Dermis blood vessel endothelial cell (primary cell): ENCODE measurements around the gene PKD2L1. TPM values are rescaled to one million over a fixed set of nuclear protein-coding genes. Genes with fewer than 3 reads are reported as not detected.
"Not testable (repeated sequence)": the region's sequence is repeated elsewhere in the genome, so short reads cannot be mapped to it uniquely, and the experiment has no call there.

Experiments
- DNase-seq: peaks from one replicate; pipeline ENCODE4 v3.0.0; 2010
- total RNA-seq: library from RNA; depleted of rRNA; stranded (reverse); fragments of >200 nt; gene quantifications from 2 replicates; pipeline ENCODE4 v1.2.3, GENCODE V29; 2014

PKD2L1 gene
- total RNA-seq, 1 donor from 2014 or later = not detected

DNA sequence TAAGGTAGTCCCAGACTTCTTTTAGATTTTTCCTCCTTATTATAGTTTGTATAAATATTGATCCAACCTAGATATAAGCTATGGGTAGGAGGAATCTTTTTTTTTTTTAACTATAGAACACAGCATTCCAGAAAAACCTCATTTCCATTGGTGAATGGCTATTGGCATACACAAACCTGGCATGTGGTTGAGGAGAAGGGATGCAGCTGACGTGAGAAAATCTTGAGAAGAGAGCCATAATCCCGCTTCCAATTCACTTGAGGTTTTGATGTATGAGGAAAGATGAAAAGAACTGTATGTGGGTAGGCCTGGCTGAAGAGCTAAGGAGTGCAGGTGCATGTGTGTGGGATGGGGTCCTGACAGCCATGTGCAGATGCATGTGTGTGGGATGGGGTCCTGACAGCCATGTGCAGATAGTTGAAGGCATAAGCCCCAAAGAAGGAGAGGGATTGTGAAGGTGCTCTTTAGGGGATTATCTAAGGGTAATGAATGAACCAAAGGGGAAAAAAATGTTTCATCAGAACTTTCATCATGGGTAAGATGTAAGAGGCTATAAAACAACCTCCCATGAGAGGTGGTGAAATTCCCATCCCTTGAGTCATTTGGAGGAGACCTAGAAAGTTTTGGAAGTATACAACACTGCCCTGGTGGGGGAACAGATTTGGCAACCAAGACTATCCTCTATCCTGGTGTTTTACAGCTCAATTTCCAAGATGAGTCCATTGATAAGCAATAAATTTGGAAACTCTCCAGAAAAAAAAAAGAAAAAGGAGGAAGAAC is 3.8 kb upstream of the PKD2L1 start:
- no peak for DNase-seq

DNA sequence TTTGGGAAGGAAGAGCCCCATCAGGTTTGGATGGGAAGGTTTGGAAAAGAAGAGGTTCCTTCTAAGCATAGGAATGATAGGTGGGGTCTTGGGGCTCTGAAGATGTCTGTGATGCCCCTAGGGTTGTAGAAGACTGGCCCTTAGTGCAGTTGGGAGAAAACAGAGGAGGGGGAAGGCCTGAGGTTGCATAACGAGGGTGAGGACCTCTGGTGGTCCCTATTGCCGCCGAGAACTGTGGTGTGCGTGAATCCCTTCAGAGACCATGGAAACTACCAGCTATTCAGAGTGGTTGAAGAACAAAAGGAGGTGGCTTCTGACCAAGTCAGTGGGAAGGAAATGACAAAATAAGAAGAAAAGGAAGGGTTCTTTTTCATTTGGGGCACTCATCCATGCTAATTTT is 3.1 kb upstream of the PKD2L1 start:
- DNase-seq = no peak

DNA sequence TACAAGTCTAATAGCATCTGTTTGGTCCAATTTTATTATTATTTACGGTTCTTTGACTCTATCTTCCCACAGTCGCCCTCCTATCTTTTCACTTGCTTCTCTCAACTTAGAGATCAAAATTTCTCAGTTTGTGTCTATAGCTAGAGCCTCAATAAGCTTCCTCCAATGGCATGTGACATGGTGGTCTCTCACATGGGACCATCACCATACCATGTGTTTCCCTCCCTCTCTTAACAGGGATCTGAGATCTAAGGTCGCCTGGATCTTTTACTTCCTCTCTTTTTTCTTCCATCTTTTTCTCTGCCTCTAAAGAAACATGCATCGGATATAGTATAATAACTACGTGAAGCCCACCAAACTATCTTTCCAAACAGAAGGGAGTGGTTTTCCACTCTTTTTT is 1.8 kb downstream of the PKD2L1 start:
- DNase-seq = no peak

DNA sequence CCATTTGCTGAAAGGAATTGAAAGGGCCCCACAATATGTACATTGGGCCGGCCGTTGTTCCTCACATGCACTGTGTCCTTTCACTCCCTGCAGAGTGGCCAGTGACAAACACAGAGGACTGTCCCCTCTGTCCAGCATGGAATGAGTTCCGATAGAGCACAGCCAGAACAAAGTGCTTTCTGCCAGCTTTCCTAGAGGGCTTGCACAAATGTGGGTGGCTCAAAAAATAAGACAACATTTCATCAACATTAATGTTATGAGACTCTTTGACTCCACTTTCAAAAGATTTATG is 2.4 kb downstream of the PKD2L1 start:
- no peak for DNase-seq

DNA sequence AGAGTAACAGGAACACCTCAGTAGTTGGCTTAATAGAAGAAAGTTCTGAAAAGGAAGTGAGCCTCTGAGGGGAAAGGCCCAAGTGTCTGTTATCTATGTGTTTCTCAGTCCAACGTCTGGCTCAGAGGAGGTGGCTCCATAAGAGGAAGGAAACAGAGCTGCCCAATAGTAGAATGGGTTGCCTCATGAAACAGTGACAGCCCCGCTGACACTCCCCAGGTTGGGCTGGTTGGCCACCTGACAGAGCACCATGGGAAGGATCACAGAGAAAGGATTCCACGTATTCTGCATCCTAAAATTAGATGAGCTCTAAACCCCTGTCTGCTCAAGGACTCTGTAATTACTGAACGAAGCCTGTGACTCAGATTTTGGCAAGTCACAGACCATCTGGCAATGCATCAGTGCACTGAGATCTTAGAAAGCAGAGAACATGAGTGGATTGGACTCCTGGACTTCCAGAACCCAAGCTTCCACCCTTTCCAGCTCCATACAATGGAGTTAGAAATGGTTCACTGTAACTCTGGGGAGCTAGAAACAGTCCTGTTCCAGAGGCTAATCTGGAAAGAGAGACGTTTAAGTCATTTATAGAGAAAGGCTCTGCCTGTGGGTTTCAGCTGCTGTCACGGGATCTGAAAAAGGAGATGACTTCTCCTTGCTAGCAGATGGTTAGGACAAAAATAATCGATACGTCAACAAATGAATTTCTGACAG is 2.9 kb downstream of the PKD2L1 start:
- no peak for DNase-seq

DNA sequence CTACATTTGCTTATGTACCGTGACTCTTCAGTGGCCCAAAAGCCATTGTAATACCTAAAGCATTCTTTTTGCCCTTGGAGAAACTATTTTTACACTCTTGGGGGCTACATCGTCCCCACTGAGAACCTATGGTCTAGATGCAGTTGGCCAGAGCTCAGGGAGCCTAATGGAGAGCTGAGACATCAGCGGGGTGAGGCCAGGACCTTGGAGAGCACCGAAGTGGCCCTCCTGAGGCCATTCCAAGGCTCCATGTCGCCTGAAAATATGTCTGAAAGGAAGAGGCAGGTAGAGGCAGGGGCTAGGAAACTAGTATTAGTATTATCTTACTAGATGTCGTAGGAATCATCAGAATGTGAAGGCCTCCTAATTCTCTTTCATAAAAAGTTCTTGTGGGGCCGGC is 4.9 kb downstream of the PKD2L1 start:
- DNase-seq = peak; percentile 13

DNA sequence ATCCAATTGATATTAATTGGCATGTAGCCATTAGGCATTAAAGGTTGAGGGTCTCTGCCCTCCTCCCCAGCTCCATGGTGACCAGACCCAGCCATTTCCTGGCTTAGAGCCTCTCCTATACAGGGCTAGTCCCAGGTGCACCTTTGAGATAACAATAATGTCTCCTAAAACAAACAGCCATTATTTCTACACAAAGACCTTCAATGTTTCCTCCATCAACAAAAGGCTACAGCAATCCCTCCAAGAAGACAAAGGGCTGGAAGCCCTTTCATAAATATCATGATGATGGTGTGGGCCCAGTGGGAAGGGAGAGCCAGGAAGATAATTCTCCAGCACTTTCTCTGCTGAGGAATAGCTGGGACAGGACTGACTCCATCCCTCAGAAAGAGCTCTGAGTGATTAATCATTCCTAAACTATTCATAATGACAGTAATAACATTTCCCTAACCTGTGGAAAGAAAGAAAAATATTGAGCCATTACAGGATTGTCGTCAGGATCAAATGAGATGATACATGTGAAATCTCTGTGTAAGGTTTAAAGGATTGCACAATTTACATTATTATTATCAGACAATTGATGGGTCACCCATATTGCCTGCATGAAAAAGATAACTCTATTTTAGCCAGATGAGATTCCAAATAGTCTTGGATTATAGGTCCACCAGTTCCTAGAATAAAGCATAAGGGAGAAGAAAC is 10.2 kb downstream of the PKD2L1 start:
- DNase-seq = no peak

DNA sequence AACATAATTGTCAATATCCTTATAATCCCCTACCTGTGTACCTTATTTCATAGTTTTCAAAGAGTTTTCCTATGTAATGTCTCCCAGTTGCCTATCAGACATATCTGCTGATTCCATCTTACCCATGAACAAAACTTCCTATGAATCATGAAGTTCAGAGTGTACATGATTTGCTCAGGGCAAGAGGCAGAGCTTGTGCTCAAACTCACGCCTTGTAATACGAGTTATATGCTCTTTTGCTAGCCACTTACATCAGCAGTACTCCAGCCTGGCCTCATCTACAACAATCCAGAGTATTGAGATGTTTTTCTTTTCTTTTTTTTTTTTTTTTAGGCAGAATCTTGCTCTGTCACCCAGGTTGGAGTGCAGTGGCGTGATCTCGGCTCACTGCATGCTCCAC is 11.8 kb downstream of the PKD2L1 start:
- DNase-seq = no peak

DNA sequence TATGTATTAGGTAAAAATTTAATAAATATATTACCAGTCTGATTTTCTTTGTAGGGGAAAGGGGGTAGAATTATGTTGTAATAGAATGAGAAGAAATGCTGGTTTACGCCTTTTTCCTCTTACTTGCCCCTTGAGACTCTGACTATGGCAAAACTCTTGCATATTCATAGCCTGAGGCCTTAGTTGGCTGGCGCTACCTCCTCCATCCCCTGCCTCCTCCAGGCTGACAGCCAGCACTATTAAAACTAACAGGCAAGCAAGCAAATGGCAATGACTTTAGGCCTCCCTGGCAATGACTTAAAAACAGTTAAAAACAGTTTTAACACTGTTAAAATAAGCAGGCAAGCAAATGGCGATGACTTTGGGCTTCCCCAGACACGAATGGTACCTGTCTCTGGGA is 14.4 kb downstream of the PKD2L1 start:
- no peak for DNase-seq

DNA sequence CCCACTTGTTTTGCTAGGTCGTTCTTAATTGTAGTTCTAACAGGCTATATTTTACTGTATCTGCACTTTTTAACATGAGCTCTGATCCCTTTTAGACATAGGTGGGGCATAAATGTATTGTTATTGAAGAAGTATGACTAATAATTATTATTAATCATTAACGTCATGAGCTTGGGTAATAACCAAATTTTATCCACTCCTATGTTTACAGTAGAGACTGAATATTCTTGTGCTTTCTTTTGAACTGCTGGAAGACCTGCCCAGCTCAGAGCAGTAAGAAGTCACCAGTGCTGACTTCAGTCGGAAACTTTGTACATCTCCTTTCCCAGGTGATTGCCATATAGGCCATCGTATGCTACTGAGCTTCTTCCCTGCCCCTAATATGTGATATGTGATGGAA is 18.7 kb downstream of the PKD2L1 start:
- DNase-seq = no peak

DNA sequence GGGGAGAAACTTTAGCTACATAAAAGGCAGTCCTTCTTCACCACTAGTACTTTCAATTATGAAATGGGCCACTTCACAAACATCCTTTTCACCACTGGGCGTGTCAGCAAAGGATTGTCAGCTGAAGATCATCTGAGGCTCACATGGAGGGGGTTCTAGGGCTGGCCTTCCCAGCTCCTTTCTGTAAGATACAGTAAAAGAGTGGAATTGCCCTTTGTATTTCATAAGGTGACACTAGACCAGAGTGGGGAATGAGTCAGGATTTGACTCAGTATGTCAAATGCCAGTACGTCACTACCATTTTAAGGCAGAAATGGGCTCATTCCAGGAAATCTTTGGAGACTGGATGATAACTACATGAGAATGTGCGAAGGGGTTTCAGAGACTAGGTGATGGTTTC is 22.3 kb downstream of the PKD2L1 start:
- no peak for DNase-seq

DNA sequence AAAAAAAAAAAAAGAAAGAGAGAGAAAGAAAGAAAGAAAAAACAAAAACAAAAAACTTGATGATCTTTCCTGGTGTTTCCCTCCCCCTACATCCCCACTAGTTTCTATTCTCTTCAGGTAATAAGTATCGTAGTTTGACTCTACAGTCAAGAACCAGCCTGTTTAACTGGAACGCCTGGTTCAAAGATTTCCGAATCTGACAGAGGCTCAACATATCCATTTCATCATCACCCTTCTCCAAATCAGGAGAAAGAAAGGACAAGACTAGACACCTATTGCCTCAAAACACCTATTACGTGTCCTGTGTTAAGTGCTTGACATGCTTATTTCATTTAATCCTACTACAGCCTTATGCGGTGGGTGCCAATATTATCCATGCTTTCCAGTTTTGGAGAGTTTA is 23.2 kb downstream of the PKD2L1 start:
- no peak for DNase-seq

DNA sequence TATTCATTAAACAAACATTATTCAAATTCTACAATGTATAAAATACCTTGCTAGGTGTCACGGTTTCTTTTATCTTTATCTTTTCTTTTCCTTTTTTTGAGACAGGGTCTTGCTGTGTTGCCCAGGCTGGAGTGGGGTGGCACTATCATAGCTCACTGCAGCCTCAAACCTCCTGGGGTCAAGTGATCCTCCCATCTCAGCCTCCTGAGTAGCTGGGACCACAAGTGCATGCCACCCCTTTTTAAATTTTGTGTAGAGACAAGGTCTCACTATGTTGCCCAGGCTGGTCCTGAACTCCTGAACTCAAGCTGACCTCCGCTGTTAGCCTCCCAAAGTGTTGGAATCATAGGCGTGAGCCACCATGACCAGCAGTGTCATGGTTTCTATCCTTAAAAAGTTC is 25.6 kb downstream of the PKD2L1 start:
- no peak for DNase-seq

DNA sequence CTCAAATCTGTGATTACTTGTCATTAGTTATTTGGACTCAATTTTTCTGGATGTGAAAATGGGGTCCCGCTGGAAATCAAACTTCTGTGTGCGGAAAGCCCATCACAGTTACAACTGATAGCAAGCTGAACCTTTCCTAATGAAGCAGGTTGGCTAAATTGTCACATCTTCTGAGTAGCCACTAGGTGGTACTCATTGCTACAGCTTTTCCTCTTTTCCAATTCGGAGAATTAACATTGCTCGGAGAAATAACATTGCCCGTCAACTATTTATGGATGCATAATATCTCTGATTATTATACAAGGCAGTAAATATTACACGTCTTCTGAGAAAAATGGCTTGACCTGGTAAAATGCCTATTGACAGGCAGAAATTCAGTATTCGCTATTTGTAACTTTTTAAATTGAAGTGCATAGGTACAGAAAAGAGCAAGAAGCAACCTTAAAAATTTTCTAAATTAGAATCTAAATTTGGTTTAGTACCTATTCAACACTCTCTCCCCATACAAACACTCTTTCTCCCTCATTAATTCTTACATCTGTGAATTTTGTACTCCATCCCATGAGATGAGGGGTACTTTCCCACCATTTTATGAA is 26.2 kb downstream of the PKD2L1 start:
- DNase-seq = peak; percentile 42

DNA sequence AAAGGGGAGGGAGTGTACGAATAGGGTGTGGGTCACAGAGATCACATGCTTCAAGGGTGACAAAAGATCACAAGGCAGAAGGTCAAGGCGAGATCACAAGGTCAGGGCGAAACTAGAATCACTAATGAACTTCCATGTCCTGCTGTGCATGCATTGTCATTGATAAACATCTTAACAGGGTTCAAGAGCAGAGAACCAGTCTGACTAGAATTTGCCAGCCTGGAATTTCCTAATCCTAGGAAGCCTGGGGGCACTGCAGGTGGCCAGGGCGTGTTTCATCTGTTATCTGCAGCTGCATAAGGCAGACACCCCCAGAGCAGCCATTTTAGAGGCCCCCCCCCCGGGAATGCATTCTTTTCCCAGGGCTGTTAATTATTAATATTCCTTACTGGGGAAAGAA is 28.9 kb downstream of the PKD2L1 start:
- not testable (repeated sequence) for DNase-seq

DNA sequence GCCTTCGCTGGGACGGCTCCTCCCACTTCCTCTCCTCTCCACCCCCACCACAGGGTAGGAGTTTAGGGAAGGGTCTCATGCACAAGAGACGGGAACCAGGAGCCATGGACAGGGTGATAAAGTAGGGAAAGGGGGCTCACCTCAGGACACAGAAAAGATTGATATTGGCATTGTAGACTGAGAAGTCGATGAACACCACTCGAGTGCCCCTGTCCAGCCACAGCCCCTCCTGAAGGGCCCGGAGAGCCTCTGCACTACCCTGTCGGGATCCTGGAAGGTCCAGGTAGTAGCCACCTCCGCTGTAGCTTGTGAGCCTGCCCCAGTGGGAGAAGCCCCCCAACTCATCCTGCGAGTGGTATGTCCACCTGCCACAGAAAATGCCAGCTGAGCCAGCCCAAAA is 32.8 kb downstream of the PKD2L1 start:
- no peak for DNase-seq

DNA sequence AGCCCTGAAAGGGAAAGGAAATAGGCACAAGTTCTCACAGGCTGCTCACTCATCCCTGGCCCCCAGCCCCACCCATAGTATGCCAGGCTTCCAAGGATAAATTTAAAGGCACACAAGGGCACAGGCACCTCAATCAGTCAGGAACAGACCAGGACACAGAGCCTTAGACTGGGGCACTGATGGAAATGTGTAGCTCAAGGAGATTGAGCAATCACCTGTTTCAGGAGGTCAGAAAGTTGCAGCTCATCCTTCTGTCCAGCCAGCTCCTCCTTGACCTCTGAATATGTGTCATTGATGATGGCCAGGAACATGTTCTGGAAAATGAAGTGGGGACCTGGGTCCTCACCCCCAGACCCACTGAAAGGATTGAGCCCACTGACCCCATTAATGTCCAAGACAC is 37.0 kb downstream of the PKD2L1 start:
- no peak for DNase-seq

DNA sequence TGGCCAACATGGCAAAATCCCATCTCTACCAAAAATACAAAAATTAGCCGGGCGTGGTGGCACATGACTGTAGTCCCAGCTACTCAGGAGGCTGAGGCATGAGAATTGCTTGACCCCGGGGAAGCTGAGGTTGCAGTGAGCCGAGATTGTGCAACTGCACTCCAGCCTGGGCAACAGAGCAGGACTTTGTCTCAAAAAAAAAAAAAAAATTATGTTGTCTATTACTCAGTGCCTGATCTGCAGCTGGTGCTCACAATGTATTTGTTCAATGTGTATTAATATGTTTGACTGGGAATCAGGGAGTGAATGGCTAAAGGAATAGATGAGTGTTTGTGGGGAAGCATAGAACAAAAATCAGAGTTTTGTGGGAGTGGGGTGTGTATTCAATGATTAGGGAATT is 37.7 kb downstream of the PKD2L1 start:
- not testable (repeated sequence) for DNase-seq

DNA sequence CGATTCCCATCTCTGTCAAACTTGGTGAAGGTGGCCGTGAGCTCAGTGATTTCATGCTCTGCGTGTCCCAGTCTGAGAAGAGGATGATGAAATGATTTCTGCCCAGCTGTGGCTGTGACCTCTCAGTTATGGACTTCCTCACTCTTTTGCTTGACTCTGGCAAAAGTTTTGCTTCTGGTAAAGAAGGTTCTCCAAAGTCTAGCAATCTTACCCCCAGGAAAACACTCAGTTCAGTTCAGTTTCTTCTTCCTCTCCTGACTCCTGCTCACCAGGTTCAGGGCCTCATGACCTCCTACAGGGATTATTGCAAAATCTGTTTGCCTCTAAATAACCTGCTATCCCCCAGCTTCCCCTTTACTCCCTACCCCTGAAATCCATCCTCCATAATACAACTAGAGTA is 38.7 kb downstream of the PKD2L1 start:
- DNase-seq = no peak

DNA sequence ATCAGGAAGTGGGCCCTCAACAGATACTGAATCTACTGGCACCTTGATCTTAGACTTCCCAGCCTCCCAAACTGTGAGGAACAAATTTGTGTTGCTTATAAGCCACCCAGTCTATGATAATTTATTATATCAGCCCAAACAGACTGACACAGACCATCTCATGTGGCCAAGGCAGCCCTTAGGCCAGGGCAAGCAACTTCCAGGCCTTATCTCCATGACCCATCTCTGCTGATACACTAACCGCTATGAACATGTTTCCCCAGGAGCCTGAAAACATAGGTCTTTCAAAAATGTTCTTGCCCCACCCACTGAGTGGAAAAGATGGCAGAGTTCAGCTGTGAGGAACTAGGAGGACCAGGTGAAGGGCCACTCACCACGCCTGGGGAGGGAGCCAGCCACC is 40.4 kb downstream of the PKD2L1 start:
- DNase-seq = no peak

DNA sequence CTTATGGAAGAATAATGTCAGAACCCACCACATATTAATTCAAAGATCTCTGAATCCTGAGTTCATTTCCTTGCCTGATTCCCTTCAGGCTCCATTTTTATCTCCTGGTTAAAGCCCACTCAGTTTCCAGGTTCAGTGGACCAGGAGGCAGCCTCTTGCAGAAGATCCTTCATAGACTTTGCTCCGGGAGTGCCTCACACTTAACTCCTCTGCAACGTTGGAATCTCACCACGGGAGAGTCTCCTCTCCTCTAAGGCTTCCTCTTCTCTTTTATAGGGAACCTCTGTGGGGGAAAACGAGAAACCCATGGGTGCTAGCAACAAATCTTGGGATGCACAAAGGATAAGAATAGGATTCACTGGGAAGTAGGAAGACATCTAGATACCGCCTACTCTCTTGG is 41.8 kb downstream of the PKD2L1 start:
- no peak for DNase-seq

DNA sequence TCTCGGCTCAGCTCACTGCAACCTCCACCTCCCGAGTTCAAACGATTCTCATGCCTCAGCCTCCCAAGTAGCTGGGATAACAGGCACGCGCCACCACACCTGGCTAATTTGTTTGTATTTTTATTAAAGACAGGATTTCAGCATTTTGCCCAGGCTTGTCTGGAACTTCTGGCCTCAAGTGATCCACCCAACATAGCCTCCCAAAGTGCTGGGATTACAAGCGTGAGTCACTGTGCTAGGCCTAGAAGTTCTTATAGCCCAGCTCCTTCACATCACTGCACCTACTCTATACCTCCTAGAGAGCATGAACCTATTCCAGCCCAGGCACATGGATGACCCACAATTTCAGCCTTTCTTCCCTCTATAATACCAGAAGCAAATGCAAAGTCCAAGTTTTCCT is 42.3 kb downstream of the PKD2L1 start:
- DNase-seq = no peak
